ENCODE results near the gene ARHGEF33.

ARHGEF33 gene

GRCh38 chr2:38905251-38905650 is 15.6 kb downstream of the ARHGEF33 start:
- H3K36me3 Mint-ChIP-seq (ENCODE audit: low read depth) = no peaks in the 10 kb centered on the region
- H3K27me3 Mint-ChIP-seq (ENCODE audit: low read depth, poor library complexity) = peaks cover 9% of the 10 kb centered on the region
- TF ChIP-seq CTCF (IDR thresholded peaks at IDR 0.05) = no peak
- H3K4me1 Mint-ChIP-seq = no peaks in the 10 kb centered on the region
- H3K9me3 Mint-ChIP-seq = no peaks in the 10 kb centered on the region
- no peak for DNase-seq
- H3K27ac Mint-ChIP-seq = no peak overlapping the region
- H3K4me3 Mint-ChIP-seq = no peak overlapping the region

- H3K36me3 Mint-ChIP-seq (ENCODE audit: low read depth) = no peaks in the 10 kb centered on the region
- no peaks in the 10 kb centered on the region for H3K9me3 Mint-ChIP-seq
- no peak for TF ChIP-seq CTCF (IDR thresholded peaks at IDR 0.05)
Observed at GRCh38 chr2:38907242-38907641, 17.6 kb downstream of the ARHGEF33 start.

GRCh38 chr2:38907743-38908562 is 18.3 kb downstream of the ARHGEF33 start:
- H3K27ac Mint-ChIP-seq = no peak overlapping the region
- H3K36me3 Mint-ChIP-seq (ENCODE audit: low read depth) = no peaks in the 10 kb centered on the region
- no peak overlapping the region for H3K4me3 Mint-ChIP-seq
- H3K4me1 Mint-ChIP-seq = peaks cover 6% of the 10 kb centered on the region
- no peak for DNase-seq
- no peaks in the 10 kb centered on the region for H3K9me3 Mint-ChIP-seq
- TF ChIP-seq CTCF (IDR thresholded peaks at IDR 0.05) = no peak
- peaks cover 5% of the 10 kb centered on the region for H3K27me3 Mint-ChIP-seq (ENCODE audit: low read depth, poor library complexity)

More at GRCh38 chr2:38907242-38907641, 17.6 kb downstream of the ARHGEF33 start:
- Mint-ChIP-seq H3K27ac (no peak overlapping the region), H3K4me3 (no peak overlapping the region), H3K4me1 (peaks cover 5% of the 10 kb centered on the region), H3K27me3 (ENCODE audit: low read depth, poor library complexity) (peaks cover 5% of the 10 kb centered on the region)
- no peak for DNase-seq

- Mint-ChIP-seq H3K4me3 (no peak overlapping the region), H3K4me1 (peaks cover 6% of the 10 kb centered on the region), H3K36me3 (ENCODE audit: low read depth) (no peaks in the 10 kb centered on the region), H3K27me3 (ENCODE audit: low read depth, poor library complexity) (peaks cover 5% of the 10 kb centered on the region), H3K9me3 (no peaks in the 10 kb centered on the region), H3K27ac (no peak overlapping the region)
- no peak for TF ChIP-seq CTCF (IDR thresholded peaks at IDR 0.05)
- no peak for DNase-seq
Observed at GRCh38 chr2:38909872-38910271, 20.2 kb downstream of the ARHGEF33 start.

- H3K4me1 Mint-ChIP-seq = peaks cover 6% of the 10 kb centered on the region
- no peak for TF ChIP-seq CTCF (IDR thresholded peaks at IDR 0.05)
- H3K27ac Mint-ChIP-seq = no peak overlapping the region
- no peak overlapping the region for H3K4me3 Mint-ChIP-seq
- no peak for DNase-seq
- H3K9me3 Mint-ChIP-seq = no peaks in the 10 kb centered on the region
- no peaks in the 10 kb centered on the region for H3K36me3 Mint-ChIP-seq (ENCODE audit: low read depth)
- H3K27me3 Mint-ChIP-seq (ENCODE audit: low read depth, poor library complexity) = peaks cover 3% of the 10 kb centered on the region
Observed at GRCh38 chr2:38911191-38911590, 21.5 kb downstream of the ARHGEF33 start.

GRCh38 chr2:38912619-38913018 is 22.9 kb downstream of the ARHGEF33 start:
- H3K4me1 Mint-ChIP-seq = peaks cover 6% of the 10 kb centered on the region
- no peak overlapping the region for H3K27ac Mint-ChIP-seq
- no peak for DNase-seq

More at GRCh38 chr2:38912619-38913018, 22.9 kb downstream of the ARHGEF33 start:
- Mint-ChIP-seq H3K9me3 (no peaks in the 10 kb centered on the region), H3K4me3 (no peak overlapping the region), H3K27me3 (ENCODE audit: low read depth, poor library complexity) (peaks cover 3% of the 10 kb centered on the region), H3K36me3 (ENCODE audit: low read depth) (no peaks in the 10 kb centered on the region)
- no peak for TF ChIP-seq CTCF (IDR thresholded peaks at IDR 0.05)

Data from nephron progenitor cell (in vitro differentiated cells).